Right cardiac atrium (tissue), 5 donors: Measurements from ENCODE around the gene PROX2. TPM values are rescaled to one million over a fixed set of nuclear protein-coding genes. Genes with fewer than 3 reads are reported as not detected.
A peak's percentile ranks its signal among the peaks of the same experiment; 100 is the strongest.

Source experiments
- ATAC-seq, 2 donors: fragments of 200-7000 bp; cut with Tn5 transposase; one replicate each; pipeline versions ENCODE4 v1.8.0 to v1.9.1; 2020; ENCODE audit warnings: moderate library complexity in 2 of 2, mild to moderate bottlenecking in 1 of 2
- DNase-seq, 3 donors: peaks; one replicate each; pipeline ENCODE4 v3.0.0-alpha.2; 2020
- H3K27ac ChIP-seq: one replicate; pipeline ENCODE4 v1.5.1; 2013; ENCODE audit warnings: mild to moderate bottlenecking, low read length, control low read depth, moderate library complexity
- H3K27me3 ChIP-seq: one replicate; pipeline ENCODE4 v1.6.1; 2013; ENCODE audit not compliant: control insufficient read depth, insufficient read depth
- H3K4me1 ChIP-seq: one replicate; pipeline ENCODE4 v1.6.1; 2013; ENCODE audit warnings: low read length; ENCODE audit not compliant: control insufficient read depth, insufficient read depth
- H3K4me3 ChIP-seq: one replicate; pipeline ENCODE4 v1.5.1; 2013; ENCODE audit warnings: low read length, control low read depth
- H3K9me3 ChIP-seq: one replicate; pipeline ENCODE4 v1.6.1; 2013; ENCODE audit warnings: low read length; ENCODE audit not compliant: control insufficient read depth
- WGBS: extraction: QIAGEN DNeasy Blood & Tissue Kit; methylation state at CpG from one replicate; pipeline ENCODE4 v1.1.7; 2013; 5-methylcytosine and 5-hydroxymethylcytosine counted together
- intact Hi-C, 4 donors: fragments of 100-400 bp; cut with DNase I; formaldehyde crosslinking; loops; one replicate each; pipeline versions ENCODE4 v1.11.0 to v1.14.0; 2022 to 2023
- polyA plus RNA-seq: library from polyadenylated mRNA; stranded (reverse); fragments of 200-250 nt; gene quantifications from one replicate; pipeline ENCODE4 v1.2.3, GENCODE V29; 2013
- total RNA-seq, 4 donors: library from RNA; stranded (reverse); fragmentation: NEBNext Ultra II Directional; extraction: Animal tissue kit (Norgen Biotek cat#: 25700); gene quantifications; one replicate each; pipeline ENCODE4 v1.2.1, GENCODE V29; 2021
- donor health status: healthy with polysubstance abuse.
- donor health status: DM: no; HTN: yes; CAD: no.
- donor health status: DM: no; HTN: no; CAD: no.
- donor health status: DM: no; HTN: yes; CAD: no; lungs with severe emphysema.
- donor health status: DM: yes; HTN: yes; CAD: no.

Gene PROX2
- total and polyA plus RNA-seq, 5 donors: not detected

- ATAC-seq (peak; percentile 1 to 3), DNase-seq (no peak)
- 80% methylated on average over 5 of the region's 5 CpGs for WGBS
- Histone ChIP-seq H3K27me3 (no peaks in the 10 kb centered on the region), H3K4me3 (no peak overlapping the region), H3K27ac (peak overlapping the region; percentile 63), H3K9me3 (no peaks in the 10 kb centered on the region), H3K4me1 (peaks cover 16% of the 10 kb centered on the region)
- intact Hi-C loops: loop anchor here in 1 of 4 donors (10.0 kb wide), 1 partner anchor 178 kb away; no protein-coding TSS in a partner anchor
Observed at GRCh38 chr14:74917178-74917543, 41.2 kb upstream of the PROX2 start.

- 41% methylated on average over 7 of the region's 7 CpGs for WGBS
- H3K9me3 ChIP-seq: no peaks in the 10 kb centered on the region
- H3K27me3 ChIP-seq: no peaks in the 10 kb centered on the region
- H3K27ac ChIP-seq: no peak overlapping the region
- intact Hi-C loops: loop anchor here in 1 of 4 donors (10.0 kb wide), 1 partner anchor 179 kb away; no protein-coding TSS in a partner anchor
- no peak for ATAC-seq
- peaks cover 16% of the 10 kb centered on the region for H3K4me1 ChIP-seq
- H3K4me3 ChIP-seq: no peak overlapping the region
- DNase-seq: peak in 1 of 3 donors; percentile 54
Observed at GRCh38 chr14:74915826-74916225, 39.9 kb upstream of the PROX2 start.

GRCh38 chr14:74915426-74915825 lies 39.5 kb upstream of the PROX2 start:
- intact Hi-C loops: loop anchor here in 1 of 4 donors (10.0 kb wide), 1 partner anchor 179 kb away; no protein-coding TSS in a partner anchor

GRCh38 chr14:74913986-74914573 lies 38.1 kb upstream of the PROX2 start:
- intact Hi-C loops: loop anchor here in 3 of 4 donors (2.0 to 10.0 kb wide), 3 partner anchors 173 to 181 kb away; no protein-coding TSS in a partner anchor
- ATAC-seq: peak; percentile 47 to 50
- H3K4me3 ChIP-seq: no peak overlapping the region
- H3K9me3 ChIP-seq: no peaks in the 10 kb centered on the region
- peak; percentile 75 to 90 (median 85) for DNase-seq
- H3K4me1 ChIP-seq: peaks cover 16% of the 10 kb centered on the region
- H3K27me3 ChIP-seq: no peaks in the 10 kb centered on the region
- H3K27ac ChIP-seq: no peak overlapping the region
- WGBS: 37% methylated on average over 6 of the region's 6 CpGs

More at GRCh38 chr14:74915426-74915825, 39.5 kb upstream of the PROX2 start:
- 64% methylated on average over 4 of the region's 4 CpGs for WGBS
- Histone ChIP-seq H3K4me1 (peaks cover 16% of the 10 kb centered on the region), H3K27me3 (no peaks in the 10 kb centered on the region), H3K27ac (no peak overlapping the region), H3K9me3 (no peaks in the 10 kb centered on the region), H3K4me3 (no peak overlapping the region)
- ATAC-seq: no peak
- peak in 1 of 3 donors; percentile 58 for DNase-seq

- Histone ChIP-seq H3K27ac (no peak overlapping the region), H3K9me3 (no peaks in the 10 kb centered on the region), H3K4me1 (peaks cover 19% of the 10 kb centered on the region), H3K27me3 (no peaks in the 10 kb centered on the region), H3K4me3 (no peak overlapping the region)
- WGBS: 71% methylated on average over 5 of the region's 5 CpGs
- DNase-seq (no peak), ATAC-seq (no peak)
- intact Hi-C loops: loop anchor here in 3 of 4 donors (2.0 to 10.0 kb wide), 3 partner anchors 174 to 181 kb away; no protein-coding TSS in a partner anchor
Observed at GRCh38 chr14:74913393-74913910, 37.5 kb upstream of the PROX2 start.

- H3K27ac ChIP-seq: no peak overlapping the region
- H3K4me3 ChIP-seq: no peak overlapping the region
- peaks cover 25% of the 10 kb centered on the region for H3K4me1 ChIP-seq
- DNase-seq (peak in 1 of 3 donors; percentile 64), ATAC-seq (no peak)
- H3K9me3 ChIP-seq: no peaks in the 10 kb centered on the region
- no peaks in the 10 kb centered on the region for H3K27me3 ChIP-seq
- intact Hi-C loops: loop anchor here in 3 of 4 donors (2.0 to 10.0 kb wide), 3 partner anchors 174 to 182 kb away; no protein-coding TSS in a partner anchor
- WGBS: 91% methylated on average over 10 of the region's 10 CpGs
Observed at GRCh38 chr14:74912801-74913200, 36.9 kb upstream of the PROX2 start.

GRCh38 chr14:74912111-74912510 lies 36.2 kb upstream of the PROX2 start:
- no peak overlapping the region for H3K27ac ChIP-seq
- H3K4me3 ChIP-seq: no peak overlapping the region
- no peak for ATAC-seq
- no peak for DNase-seq
- WGBS: 92% methylated on average over 6 of the region's 6 CpGs
- H3K4me1 ChIP-seq: peaks cover 25% of the 10 kb centered on the region
- H3K9me3 ChIP-seq: no peaks in the 10 kb centered on the region
- H3K27me3 ChIP-seq: no peaks in the 10 kb centered on the region
- intact Hi-C loops: loop anchor here in 3 of 4 donors (2.0 to 10.0 kb wide), 3 partner anchors 175 to 183 kb away; no protein-coding TSS in a partner anchor

- no peak for ATAC-seq
- intact Hi-C loops: loop anchor here in 3 of 4 donors (2.0 to 10.0 kb wide), 3 partner anchors 176 to 183 kb away; no protein-coding TSS in a partner anchor
- H3K4me3 ChIP-seq: no peak overlapping the region
- H3K4me1 ChIP-seq: peaks cover 25% of the 10 kb centered on the region
- H3K9me3 ChIP-seq: no peaks in the 10 kb centered on the region
- peak in 1 of 3 donors; percentile 54 for DNase-seq
- no peak overlapping the region for H3K27ac ChIP-seq
- H3K27me3 ChIP-seq: no peaks in the 10 kb centered on the region
- WGBS: 94% methylated on average over 5 of the region's 5 CpGs
Observed at GRCh38 chr14:74911704-74912103, 35.8 kb upstream of the PROX2 start.

- DNase-seq (peak in 1 of 3 donors; percentile 48), ATAC-seq (no peak)
- intact Hi-C loops: loop anchor here in 2 of 4 donors (5.0 to 10.0 kb wide), 2 partner anchors 176 to 184 kb away; no protein-coding TSS in a partner anchor
- Histone ChIP-seq H3K4me1 (peaks cover 25% of the 10 kb centered on the region), H3K27ac (no peak overlapping the region), H3K27me3 (no peaks in the 10 kb centered on the region), H3K9me3 (no peaks in the 10 kb centered on the region), H3K4me3 (no peak overlapping the region)
- WGBS: 96% methylated on average over 6 of the region's 6 CpGs
Observed at GRCh38 chr14:74911221-74911620, 35.3 kb upstream of the PROX2 start.

- Histone ChIP-seq H3K27me3 (no peaks in the 10 kb centered on the region), H3K27ac (no peak overlapping the region), H3K9me3 (no peaks in the 10 kb centered on the region), H3K4me1 (peaks cover 24% of the 10 kb centered on the region), H3K4me3 (no peak overlapping the region)
- intact Hi-C loops: loop anchor here in 2 of 4 donors (5.0 to 10.0 kb wide), 2 partner anchors 177 to 184 kb away; no protein-coding TSS in a partner anchor
- ATAC-seq (no peak), DNase-seq (no peak)
- WGBS: 54% methylated on average over 10 of the region's 10 CpGs
Observed at GRCh38 chr14:74910556-74910955, 34.6 kb upstream of the PROX2 start.

GRCh38 chr14:74909911-74910310 lies 34.0 kb upstream of the PROX2 start:
- 94% methylated on average over 10 of the region's 10 CpGs for WGBS
- Histone ChIP-seq H3K4me3 (no peak overlapping the region), H3K27me3 (no peaks in the 10 kb centered on the region), H3K9me3 (no peaks in the 10 kb centered on the region), H3K27ac (no peak overlapping the region), H3K4me1 (peaks cover 24% of the 10 kb centered on the region)
- intact Hi-C loops: loop anchor here in 2 of 4 donors (5.0 to 10.0 kb wide), 3 partner anchors 48 to 185 kb away; no protein-coding TSS in a partner anchor
- ATAC-seq (no peak), DNase-seq (no peak)
